HepG2 (cell line): Measurements from ENCODE around the gene ARL3. TPM values are rescaled to one million over a fixed set of nuclear protein-coding genes. Genes with fewer than 3 reads are reported as not detected.

Experiments
- ATAC-seq: fragments of 200-7000 bp; cut with Tn5 transposase; 3 replicates; pipeline ENCODE4 v1.9.1; 2020; ENCODE audit warnings: mild to moderate bottlenecking, moderate library complexity
- BruUV-seq: library from RNA; stranded (reverse); fragments of 400-500 nt; replicated peaks from 2 replicates; lab custom pipeline; 2021; lab: Mats Ljungman, UMichigan
- CTCF ChIA-PET: fragments of 300-600 bp; formaldehyde crosslinking; extraction: SDS; loops from one replicate; lab custom pipeline; 2021; ENCODE audit warnings: low total read pairs, inconsistent platforms, low intra/inter-chr PET ratio; lab: Yijun Ruan, JAX
- POLR2A ChIA-PET: fragments of 350-600 bp; sonication (Branson Sonifier 250); formaldehyde crosslinking; loops from one replicate; lab custom pipeline; 2020; ENCODE audit warnings: antibody characterized with exemption, inconsistent platforms; lab: Yijun Ruan, JAX
- DNase-seq: peaks from one replicate; pipeline ENCODE4 v3.0.0-alpha.2; 2015; ENCODE audit warnings: low spot score
- FAIRE-seq: peaks from 3 replicates; lab custom pipeline; 2011; peaks lifted over from hg19 to GRCh38; lab: Jason Lieb, UNC
- H2AFZ ChIP-seq: one replicate; pipeline ENCODE4 v1.6.1; 2011; ENCODE audit warnings: low read length, inconsistent platforms
- H3K27ac ChIP-seq: fragments of 300-600 bp; 3 replicates; pipeline ENCODE4 v1.8.0; 2011; ENCODE audit warnings: mixed run types, mild to moderate bottlenecking, mixed read lengths, low read length, inconsistent platforms; ENCODE audit not compliant: insufficient read depth; ENCODE audit errors: extremely low read length
- H3K27me3 ChIP-seq, 2 experiments: fragments of 200-600 bp in 1 of 2; 2 replicates in 1 of 2; 3 replicates in 1 of 2; pipeline versions ENCODE4 v1.6.0 to v1.8.0; 2011; ENCODE audit warnings: low read length in 2 of 2, mild to moderate bottlenecking in 2 of 2, moderate library complexity in 2 of 2, inconsistent platforms in 1 of 2; ENCODE audit not compliant: insufficient read depth in 2 of 2, control insufficient read depth in 1 of 2
- H3K36me3 ChIP-seq, 2 experiments: fragments of 200-600 bp in 1 of 2; replicated peaks in 1 of 2; 2 replicates in 1 of 2; 3 replicates in 1 of 2; pipeline versions ENCODE4 v1.5.1 to v1.8.0; 2011; ENCODE audit warnings: low read length in 2 of 2, inconsistent platforms in 1 of 2; ENCODE audit not compliant: insufficient read depth in 2 of 2, control insufficient read depth in 1 of 2
- H3K4me1 ChIP-seq: 2 replicates; pipeline ENCODE4 v1.5.1; 2012; ENCODE audit warnings: low read length, inconsistent platforms; ENCODE audit not compliant: insufficient read depth
- H3K4me2 ChIP-seq: 2 replicates; pipeline ENCODE4 v1.6.0; 2011; ENCODE audit warnings: low read depth, low read length, inconsistent platforms
- H3K4me3 ChIP-seq, 3 experiments: fragments of 200-600 bp in 1 of 3; sonication (generic), shearing (Covaris generic) in 1 of 3; replicated peaks in 1 of 3; 2 replicates each; pipeline ENCODE4 v1.5.1; 2011 to 2016; ENCODE audit warnings: low read length in 3 of 3, inconsistent platforms in 2 of 3, low read depth in 2 of 3, mild to moderate bottlenecking in 2 of 3, control low read depth in 1 of 3, mixed read lengths in 1 of 3; ENCODE audit not compliant: insufficient read depth in 1 of 3
- H3K79me2 ChIP-seq: one replicate; pipeline ENCODE4 v1.6.1; 2011; ENCODE audit warnings: low read length, inconsistent platforms; ENCODE audit not compliant: insufficient read depth
- H3K9ac ChIP-seq: 2 replicates; pipeline ENCODE4 v1.6.0; 2011; ENCODE audit warnings: mild to moderate bottlenecking, low read depth, low read length, inconsistent platforms; ENCODE audit not compliant: insufficient read depth
- H3K9me3 ChIP-seq: 2 replicates; pipeline ENCODE4 v1.5.1; 2012; ENCODE audit warnings: mild to moderate bottlenecking, low read length
- H4K20me1 ChIP-seq: 2 replicates; pipeline ENCODE4 v1.6.0; 2011; ENCODE audit warnings: inconsistent platforms, mild to moderate bottlenecking, low read length, moderate library complexity; ENCODE audit not compliant: insufficient read depth
- ADNP ChIP-seq: sonication (generic); formaldehyde crosslinking; IDR thresholded peaks from 2 replicates; pipeline ENCODE4 v1.4.0; 2020; ENCODE audit warnings: missing genetic modification reagents
- EEA1 ChIP-seq: sonication (generic); formaldehyde crosslinking; IDR thresholded peaks from 2 replicates; pipeline ENCODE4 v1.5.1; 2020; ENCODE audit warnings: mild to moderate bottlenecking, missing genetic modification reagents, borderline replicate concordance
- HNRNPUL1 ChIP-seq: fragments of 200-400 bp; formaldehyde crosslinking; IDR thresholded peaks from 2 replicates; pipeline ENCODE4 v1.6.1; 2017; ENCODE audit warnings: low read depth, mild to moderate bottlenecking, low read length, moderate library complexity
- MIER3 ChIP-seq: IDR thresholded peaks from 2 replicates; pipeline ENCODE4 v1.6.1; 2016; ENCODE audit warnings: missing compliant biosample characterization, borderline replicate concordance
- PHF21A ChIP-seq: sonication (generic); formaldehyde crosslinking; IDR thresholded peaks from 2 replicates; pipeline ENCODE4 v1.5.0; 2020; ENCODE audit warnings: mild to moderate bottlenecking, missing genetic modification reagents
- ZNF20 ChIP-seq: sonication (generic); formaldehyde crosslinking; IDR thresholded peaks from 2 replicates; pipeline ENCODE4 v1.4.0; 2020; ENCODE audit warnings: mild to moderate bottlenecking, moderate library complexity, missing genetic modification reagents
- ZNF569 ChIP-seq: sonication (generic); formaldehyde crosslinking; IDR thresholded peaks from 2 replicates; pipeline ENCODE4 v1.5.0; 2020; ENCODE audit warnings: mild to moderate bottlenecking, missing genetic modification reagents, moderate library complexity, borderline replicate concordance
- WGBS: methylation state at CpG from one replicate; pipeline ENCODE4 v1.1.6; 2017; ENCODE audit warnings: low lambda C conversion rate; 5-methylcytosine and 5-hydroxymethylcytosine counted together
- in situ Hi-C: cut with HindIII; loops from 2 replicates; pipeline ENCODE4 v1.10.0; 2017; ENCODE audit warnings: low pct_unique_long_range_greater_than_20kb; ENCODE audit not compliant: extremely low pct_ligation_motif_present
- intact Hi-C: fragments of 100-400 bp; cut with micrococcal nuclease; formaldehyde crosslinking; loops from one replicate; pipeline ENCODE4 v1.10.0; 2022; ENCODE audit not compliant: unreplicated experiment
- polyA plus RNA-seq, 8 experiments: library from polyadenylated mRNA; depleted of rRNA in 3 of 8; stranded (reverse) in 7 of 8; unstranded in 1 of 8; fragments of >200 nt; fragmentation: Illumina TruSeq in 4 of 8; extraction: Trizol in 4 of 8; gene quantifications; 2 replicates each; pipeline versions ENCODE4 v1.2.1 to v1.2.3, GENCODE V29; 2011 to 2016; ENCODE audit warnings: low read depth in 4 of 8, missing spikeins in 1 of 8, mixed read lengths in 1 of 8; ENCODE audit not compliant: insufficient read depth in 1 of 8
- total RNA-seq, 5 experiments: library from RNA; depleted of rRNA; stranded (reverse); fragments of >200 nt; fragmentation: Illumina TruSeq; extraction: Trizol; gene quantifications; 2 replicates each; pipeline ENCODE4 v1.2.3, GENCODE V29; 2016; ENCODE audit warnings: low read depth in 1 of 5
- TF ChIP-seq, protein P1 (sequence below): sonication (generic); formaldehyde crosslinking; IDR thresholded peaks from 2 replicates; pipeline ENCODE4 v1.4.0; 2020; ENCODE audit warnings: mild to moderate bottlenecking, missing genetic modification reagents
- TF ChIP-seq, protein P2 (sequence below): sonication (generic); formaldehyde crosslinking; IDR thresholded peaks from 2 replicates; pipeline ENCODE4 v1.4.0; 2020; ENCODE audit warnings: mild to moderate bottlenecking, missing genetic modification reagents
- TF ChIP-seq, protein P3 (sequence below): sonication (generic); formaldehyde crosslinking; IDR thresholded peaks from 2 replicates; pipeline ENCODE4 v1.5.0; 2020; ENCODE audit warnings: missing genetic modification reagents
- TF ChIP-seq, protein P4 (sequence below): sonication (generic); formaldehyde crosslinking; IDR thresholded peaks from 2 replicates; pipeline ENCODE4 v1.4.0; 2020; ENCODE audit warnings: mild to moderate bottlenecking, missing genetic modification reagents
- TF ChIP-seq, protein P5 (sequence below): IDR thresholded peaks from 2 replicates; pipeline ENCODE4 v1.6.1; 2016; ENCODE audit warnings: mild to moderate bottlenecking
- TF ChIP-seq, protein P6 (sequence below): sonication (generic); formaldehyde crosslinking; conservative IDR thresholded peaks from 2 replicates; pipeline ENCODE4 v1.4.0; 2020; ENCODE audit warnings: missing genetic modification reagents

The ARL3 gene
- total and polyA plus RNA-seq, 2 of the 13 experiments (the other 11 are each of a cell fraction or from before 2014, with no cell fraction given) = 5.2 to 6.6 TPM

DNA sequence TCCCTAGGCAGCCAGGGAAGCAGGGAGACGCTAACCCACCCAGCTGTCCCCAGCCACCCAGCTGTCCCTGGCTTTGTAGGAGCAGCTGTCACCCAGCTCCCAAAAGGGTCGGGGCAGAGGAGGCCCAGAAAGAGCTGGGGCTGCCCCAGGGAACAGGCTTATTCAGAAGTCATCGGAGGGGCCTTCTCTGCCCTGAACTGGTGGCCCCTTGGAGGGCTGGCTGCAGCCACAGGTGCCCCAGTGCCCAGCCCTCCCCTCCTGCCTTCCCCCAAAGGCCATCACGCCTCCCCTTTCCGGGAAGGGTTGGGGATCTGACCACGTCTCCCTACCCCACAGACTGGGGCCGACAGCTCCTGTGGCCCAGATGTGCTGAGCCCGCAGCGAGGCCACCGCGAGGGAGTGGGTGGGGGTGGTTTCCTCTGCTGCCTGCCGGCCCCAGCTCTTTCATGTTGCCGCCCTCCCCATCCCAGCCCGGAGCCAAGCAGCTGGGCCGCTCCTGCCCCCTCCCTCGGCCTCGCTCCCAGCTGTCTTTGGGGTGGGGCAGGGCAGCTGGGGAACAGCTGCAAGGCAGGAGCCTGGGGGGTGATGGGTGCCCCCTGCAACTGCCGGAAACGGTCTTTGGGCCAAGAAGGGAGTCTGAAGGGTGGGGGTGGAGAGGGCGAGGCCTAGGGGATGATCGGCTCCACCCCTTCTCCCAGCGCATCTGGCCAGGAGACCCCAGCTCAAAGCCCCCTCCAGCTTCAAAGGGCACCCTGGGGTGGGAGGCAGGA is 53.1 kb downstream of the ARL3 start:
- no peaks in the 10 kb centered on the region for H3K79me2 ChIP-seq
- DNase-seq = peak; percentile 72
- no peaks in the 10 kb centered on the region for H3K27me3 ChIP-seq
- H3K4me1 ChIP-seq = peaks cover 77% of the 10 kb centered on the region
- intact Hi-C loops (no loop called here), in situ Hi-C loops (no loop called here)
- H3K4me2 ChIP-seq = peak overlapping the region; percentile 76
- no peaks in the 10 kb centered on the region for H3K9me3 ChIP-seq
- H4K20me1 ChIP-seq = peaks cover 6% of the 10 kb centered on the region; the same call in 1 of the 2 replicates
- peak; percentile 79 for ATAC-seq
- peaks cover 5 to 12% of the 10 kb centered on the region in 2 experiments; a peak in 4 of 5 replicates for H3K36me3 ChIP-seq
- CTCF ChIA-PET = no interaction called here
- H3K9ac ChIP-seq = peak overlapping the region; percentile 45; the same call in 1 of the 2 replicates
- no peak overlapping the region for H2AFZ ChIP-seq
- POLR2A ChIA-PET = interaction anchor here (0.6 to 4.6 kb wide), 18 partner anchors 9 to 210 kb away, joined by 3 to 86 read pairs (median 4); partner anchors contain the start of genes ACTR1A, ARL3, C10orf95 and SFXN2
- no peak overlapping the region for H3K27ac ChIP-seq
- no TSS peak for BruUV-seq
- WGBS = 0% methylated on average over 4 of the region's 22 CpGs
- peak overlapping the region; percentile 11 to 63 (median 45); a peak in 5 of 6 replicates for H3K4me3 ChIP-seq
- FAIRE-seq = peak; percentile 42
- TF ChIP-seq PHF21A (CRISPR knock-in tag) (peak; percentile 83), HNRNPUL1 (no peak), ZNF569 (CRISPR knock-in tag) (no peak), EEA1 (CRISPR knock-in tag) (no peak), MIER3 (CRISPR knock-in tag) (peak; percentile 34; the same call in 1 of the 2 replicates), ZNF20 (no peak), ADNP (CRISPR knock-in tag) (no peak)
- TF ChIP-seq, protein P1, sequence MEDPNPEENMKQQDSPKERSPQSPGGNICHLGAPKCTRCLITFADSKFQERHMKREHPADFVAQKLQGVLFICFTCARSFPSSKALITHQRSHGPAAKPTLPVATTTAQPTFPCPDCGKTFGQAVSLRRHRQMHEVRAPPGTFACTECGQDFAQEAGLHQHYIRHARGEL = no peak
- TF ChIP-seq, protein P2, sequence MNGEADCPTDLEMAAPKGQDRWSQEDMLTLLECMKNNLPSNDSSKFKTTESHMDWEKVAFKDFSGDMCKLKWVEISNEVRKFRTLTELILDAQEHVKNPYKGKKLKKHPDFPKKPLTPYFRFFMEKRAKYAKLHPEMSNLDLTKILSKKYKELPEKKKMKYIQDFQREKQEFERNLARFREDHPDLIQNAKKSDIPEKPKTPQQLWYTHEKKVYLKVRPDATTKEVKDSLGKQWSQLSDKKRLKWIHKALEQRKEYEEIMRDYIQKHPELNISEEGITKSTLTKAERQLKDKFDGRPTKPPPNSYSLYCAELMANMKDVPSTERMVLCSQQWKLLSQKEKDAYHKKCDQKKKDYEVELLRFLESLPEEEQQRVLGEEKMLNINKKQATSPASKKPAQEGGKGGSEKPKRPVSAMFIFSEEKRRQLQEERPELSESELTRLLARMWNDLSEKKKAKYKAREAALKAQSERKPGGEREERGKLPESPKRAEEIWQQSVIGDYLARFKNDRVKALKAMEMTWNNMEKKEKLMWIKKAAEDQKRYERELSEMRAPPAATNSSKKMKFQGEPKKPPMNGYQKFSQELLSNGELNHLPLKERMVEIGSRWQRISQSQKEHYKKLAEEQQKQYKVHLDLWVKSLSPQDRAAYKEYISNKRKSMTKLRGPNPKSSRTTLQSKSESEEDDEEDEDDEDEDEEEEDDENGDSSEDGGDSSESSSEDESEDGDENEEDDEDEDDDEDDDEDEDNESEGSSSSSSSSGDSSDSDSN = peak; percentile 83
- TF ChIP-seq, protein P3, sequence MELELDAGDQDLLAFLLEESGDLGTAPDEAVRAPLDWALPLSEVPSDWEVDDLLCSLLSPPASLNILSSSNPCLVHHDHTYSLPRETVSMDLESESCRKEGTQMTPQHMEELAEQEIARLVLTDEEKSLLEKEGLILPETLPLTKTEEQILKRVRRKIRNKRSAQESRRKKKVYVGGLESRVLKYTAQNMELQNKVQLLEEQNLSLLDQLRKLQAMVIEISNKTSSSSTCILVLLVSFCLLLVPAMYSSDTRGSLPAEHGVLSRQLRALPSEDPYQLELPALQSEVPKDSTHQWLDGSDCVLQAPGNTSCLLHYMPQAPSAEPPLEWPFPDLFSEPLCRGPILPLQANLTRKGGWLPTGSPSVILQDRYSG (CRISPR knock-in tag) = no peak
- TF ChIP-seq, protein P4, sequence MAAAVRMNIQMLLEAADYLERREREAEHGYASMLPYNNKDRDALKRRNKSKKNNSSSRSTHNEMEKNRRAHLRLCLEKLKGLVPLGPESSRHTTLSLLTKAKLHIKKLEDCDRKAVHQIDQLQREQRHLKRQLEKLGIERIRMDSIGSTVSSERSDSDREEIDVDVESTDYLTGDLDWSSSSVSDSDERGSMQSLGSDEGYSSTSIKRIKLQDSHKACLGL (CRISPR knock-in tag) = peak; percentile 68; the same call in 1 of the 2 replicates
- TF ChIP-seq, protein P5, sequence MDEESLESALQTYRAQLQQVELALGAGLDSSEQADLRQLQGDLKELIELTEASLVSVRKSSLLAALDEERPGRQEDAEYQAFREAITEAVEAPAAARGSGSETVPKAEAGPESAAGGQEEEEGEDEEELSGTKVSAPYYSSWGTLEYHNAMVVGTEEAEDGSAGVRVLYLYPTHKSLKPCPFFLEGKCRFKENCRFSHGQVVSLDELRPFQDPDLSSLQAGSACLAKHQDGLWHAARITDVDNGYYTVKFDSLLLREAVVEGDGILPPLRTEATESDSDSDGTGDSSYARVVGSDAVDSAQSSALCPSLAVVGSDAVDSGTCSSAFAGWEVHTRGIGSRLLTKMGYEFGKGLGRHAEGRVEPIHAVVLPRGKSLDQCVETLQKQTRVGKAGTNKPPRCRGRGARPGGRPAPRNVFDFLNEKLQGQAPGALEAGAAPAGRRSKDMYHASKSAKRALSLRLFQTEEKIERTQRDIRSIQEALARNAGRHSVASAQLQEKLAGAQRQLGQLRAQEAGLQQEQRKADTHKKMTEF (CRISPR knock-in tag) = peak; percentile 83
- TF ChIP-seq, protein P6, sequence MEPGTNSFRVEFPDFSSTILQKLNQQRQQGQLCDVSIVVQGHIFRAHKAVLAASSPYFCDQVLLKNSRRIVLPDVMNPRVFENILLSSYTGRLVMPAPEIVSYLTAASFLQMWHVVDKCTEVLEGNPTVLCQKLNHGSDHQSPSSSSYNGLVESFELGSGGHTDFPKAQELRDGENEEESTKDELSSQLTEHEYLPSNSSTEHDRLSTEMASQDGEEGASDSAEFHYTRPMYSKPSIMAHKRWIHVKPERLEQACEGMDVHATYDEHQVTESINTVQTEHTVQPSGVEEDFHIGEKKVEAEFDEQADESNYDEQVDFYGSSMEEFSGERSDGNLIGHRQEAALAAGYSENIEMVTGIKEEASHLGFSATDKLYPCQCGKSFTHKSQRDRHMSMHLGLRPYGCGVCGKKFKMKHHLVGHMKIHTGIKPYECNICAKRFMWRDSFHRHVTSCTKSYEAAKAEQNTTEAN = no peak
